Measurements from ENCODE around the gene UIMC1. TPM values are rescaled to one million over a fixed set of nuclear protein-coding genes. Genes with fewer than 3 reads are reported as not detected.

The UIMC1 gene
- total and polyA plus RNA-seq, 2 donors (not counting 1 experiment from before 2014, with no cell fraction given): 49.2 to 98.1 TPM

- Histone ChIP-seq H2AFZ (ENCODE audit: insufficient read depth, low read depth, low read length, poor library complexity, severe bottlenecking) (no peak overlapping the region), H3K79me2 (ENCODE audit: control insufficient read depth, insufficient read depth, low read length) (no peaks in the 10 kb centered on the region), H3K4me2 (replicated peaks; ENCODE audit: low read depth, low read length, poor library complexity, severe bottlenecking) (no peak overlapping the region), H3K36me3 (replicated peaks in 1 of 2; ENCODE audit: control extremely low read depth in 1 of 2, control insufficient read depth in 1 of 2, extremely low read depth in 1 of 2, insufficient read depth in 2 of 2, low read length in 1 of 2) (no peaks in the 10 kb centered on the region), H3K27ac (ENCODE audit: low read length in 2 of 2) (no peak overlapping the region), H3K4me1 (ENCODE audit: control insufficient read depth in 2 of 2, insufficient read depth in 2 of 2, low read length in 2 of 2) (no peaks in the 10 kb centered on the region), H4K20me1 (ENCODE audit: control insufficient read depth, insufficient read depth, low read length, poor library complexity, severe bottlenecking) (no peaks in the 10 kb centered on the region), H3K4me3 (ENCODE audit: control extremely low read depth in 1 of 5, extremely low read depth in 1 of 5, insufficient read depth in 1 of 5, low read depth in 2 of 5, low read length in 4 of 5) (no peak overlapping the region), H3K9ac (ENCODE audit: low read length) (no peak overlapping the region), H3K9me3 (ENCODE audit: control extremely low read depth in 1 of 3, control insufficient read depth in 2 of 3, insufficient read depth in 1 of 3, low read length in 2 of 3) (no peaks in the 10 kb centered on the region), H3K27me3 (replicated peaks in 1 of 4; ENCODE audit: control extremely low read depth in 1 of 4, control insufficient read depth in 3 of 4, insufficient read depth in 4 of 4, low read length in 3 of 4) (peaks cover 0 to 7% (median 0%) of the 10 kb centered on the region in 4 experiments)
- intact Hi-C loops (cut with micrococcal nuclease): no loop called here
- Mint-ChIP-seq H3K4me3 (no peak overlapping the region), H3K27ac (no peak overlapping the region), H3K9me3 (ENCODE audit: insufficient read depth) (no peaks in the 10 kb centered on the region), H3K4me1 (no peaks in the 10 kb centered on the region), H3K27me3 (peaks cover 18% of the 10 kb centered on the region)
- DNase-seq: no peak
- no peak for TF ChIP-seq EZH2 (IDR thresholded peaks at IDR 0.05; ENCODE audit: borderline replicate concordance, insufficient read depth, low read depth, low read length, poor library complexity, severe bottlenecking)
- no peak for TF ChIP-seq CTCF (IDR thresholded peaks at IDR 0.05)
- no peak for ATAC-seq (ENCODE audit: low read depth)
- ChIA-PET POLR2A (no interaction called here), CTCF (no interaction called here)
- WGBS (ENCODE audit: insufficient coverage): 93% methylated on average over 21 of the region's 24 CpGs
These were observed 117.0 kb downstream of the UIMC1 start for GRCh38 chr5:176889321-176890280.

GRCh38 chr5:176888865-176889165 lies 117.8 kb downstream of the UIMC1 start:
- Histone ChIP-seq H3K27ac (ENCODE audit: low read length in 2 of 2) (no peak overlapping the region), H3K36me3 (replicated peaks in 1 of 2; ENCODE audit: control extremely low read depth in 1 of 2, control insufficient read depth in 1 of 2, extremely low read depth in 1 of 2, insufficient read depth in 2 of 2, low read length in 1 of 2) (no peaks in the 10 kb centered on the region), H2AFZ (ENCODE audit: insufficient read depth, low read depth, low read length, poor library complexity, severe bottlenecking) (no peak overlapping the region), H3K79me2 (ENCODE audit: control insufficient read depth, insufficient read depth, low read length) (no peaks in the 10 kb centered on the region), H3K4me3 (ENCODE audit: control extremely low read depth in 1 of 5, extremely low read depth in 1 of 5, insufficient read depth in 1 of 5, low read depth in 2 of 5, low read length in 4 of 5) (no peak overlapping the region), H3K4me1 (ENCODE audit: control insufficient read depth in 2 of 2, insufficient read depth in 2 of 2, low read length in 2 of 2) (no peaks in the 10 kb centered on the region), H3K9ac (ENCODE audit: low read length) (no peak overlapping the region), H3K9me3 (ENCODE audit: control extremely low read depth in 1 of 3, control insufficient read depth in 2 of 3, insufficient read depth in 1 of 3, low read length in 2 of 3) (no peaks in the 10 kb centered on the region), H4K20me1 (ENCODE audit: control insufficient read depth, insufficient read depth, low read length, poor library complexity, severe bottlenecking) (no peaks in the 10 kb centered on the region), H3K27me3 (replicated peaks in 1 of 4; ENCODE audit: control extremely low read depth in 1 of 4, control insufficient read depth in 3 of 4, insufficient read depth in 4 of 4, low read length in 3 of 4) (peaks cover 0 to 7% (median 0%) of the 10 kb centered on the region in 4 experiments), H3K4me2 (replicated peaks; ENCODE audit: low read depth, low read length, poor library complexity, severe bottlenecking) (no peak overlapping the region)
- Mint-ChIP-seq H3K27ac (no peak overlapping the region), H3K4me1 (no peaks in the 10 kb centered on the region), H3K27me3 (peaks cover 18% of the 10 kb centered on the region), H3K9me3 (ENCODE audit: insufficient read depth) (no peaks in the 10 kb centered on the region), H3K4me3 (no peak overlapping the region)
- 50% methylated on average over 1 of the region's 1 CpG for WGBS (ENCODE audit: insufficient coverage)
- DNase-seq (no peak), ATAC-seq (ENCODE audit: low read depth) (no peak)
- POLR2A ChIA-PET: no interaction called here
- TF ChIP-seq EZH2 (IDR thresholded peaks at IDR 0.05; ENCODE audit: borderline replicate concordance, insufficient read depth, low read depth, low read length, poor library complexity, severe bottlenecking): no peak
- no peak for TF ChIP-seq CTCF (IDR thresholded peaks at IDR 0.05)
- CTCF ChIA-PET: no interaction called here
- intact Hi-C loops (cut with micrococcal nuclease): no loop called here

Measured in B cell (primary cell).